ENCODE results near the gene PERM1. TPM values are rescaled to one million over a fixed set of nuclear protein-coding genes. Genes with fewer than 3 reads are reported as not detected.

Gene PERM1
- total RNA-seq: not detected in 2 replicates

GRCh38 chr1:981955-982558 is at the start of gene PERM1:
PERM1 (minus strand) TSS chr1:982093; CDS start chr1:981029, 1,064 bp downstream.

DNA sequence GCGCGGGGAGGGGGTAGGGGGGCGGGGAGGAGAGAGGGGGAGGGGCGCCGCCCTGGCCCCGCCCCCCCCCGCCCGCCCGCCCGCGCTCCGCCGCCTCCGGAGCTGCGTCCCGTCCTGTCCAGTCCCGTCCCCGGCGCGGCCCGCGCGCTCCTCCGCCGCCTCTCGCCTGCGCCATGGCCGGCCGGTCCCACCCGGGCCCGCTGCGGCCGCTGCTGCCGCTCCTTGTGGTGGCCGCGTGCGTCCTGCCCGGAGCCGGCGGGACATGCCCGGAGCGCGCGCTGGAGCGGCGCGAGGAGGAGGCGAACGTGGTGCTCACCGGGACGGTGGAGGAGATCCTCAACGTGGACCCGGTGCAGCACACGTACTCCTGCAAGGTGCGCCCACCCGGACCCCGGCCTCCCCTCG is 38.1 kb upstream of the PERM1 start, which contains the start of gene AGRN:
Gene AGRN (plus strand): TSS at position 121 of the 405 bp plus-strand sequence. CDS start 53 bp downstream, at position 174.

GRCh38 chr1:1013105-1013921 is 31.4 kb upstream of the PERM1 start, which contains the start of gene ISG15:
ISG15 (plus strand) TSS chr1:1013497; CDS start chr1:1013574, 77 bp downstream.

DNA sequence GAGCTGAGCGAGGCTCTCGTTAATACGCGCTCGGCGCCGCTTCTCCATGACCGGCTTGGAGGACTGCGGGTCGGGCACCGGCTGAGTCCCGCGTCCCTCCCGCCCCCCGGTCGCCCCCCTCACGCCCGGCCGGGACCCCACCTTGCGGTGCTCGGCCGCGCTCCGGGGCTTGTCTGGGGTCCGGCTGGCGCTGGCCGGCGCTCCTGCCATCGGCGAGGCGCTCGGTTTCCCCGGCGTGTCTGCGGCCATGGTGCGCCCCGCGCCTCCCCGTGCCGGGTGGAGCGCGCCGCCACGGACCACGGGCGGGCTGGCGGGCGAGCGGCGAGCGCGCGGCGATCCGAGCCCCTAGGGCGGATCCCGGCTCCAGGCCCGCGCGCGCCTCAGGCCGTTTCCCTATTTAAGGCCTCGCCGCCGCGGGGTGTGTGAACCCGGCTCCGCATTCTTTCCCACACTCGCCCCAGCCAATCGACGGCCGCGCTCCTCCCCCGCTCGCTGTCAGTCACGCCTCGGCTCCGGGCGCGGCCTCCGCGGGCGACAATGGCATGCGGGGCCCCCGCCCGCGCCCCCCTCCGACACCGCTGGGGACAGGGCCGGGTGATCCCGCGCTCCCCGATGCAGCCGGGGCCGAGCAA is 17.9 kb upstream of the PERM1 start, which contains the start of gene HES4:
Gene HES4 (minus strand): TSS at position 373 of the 632 bp plus-strand sequence. CDS start 124 bp downstream, at position 249.

DNA sequence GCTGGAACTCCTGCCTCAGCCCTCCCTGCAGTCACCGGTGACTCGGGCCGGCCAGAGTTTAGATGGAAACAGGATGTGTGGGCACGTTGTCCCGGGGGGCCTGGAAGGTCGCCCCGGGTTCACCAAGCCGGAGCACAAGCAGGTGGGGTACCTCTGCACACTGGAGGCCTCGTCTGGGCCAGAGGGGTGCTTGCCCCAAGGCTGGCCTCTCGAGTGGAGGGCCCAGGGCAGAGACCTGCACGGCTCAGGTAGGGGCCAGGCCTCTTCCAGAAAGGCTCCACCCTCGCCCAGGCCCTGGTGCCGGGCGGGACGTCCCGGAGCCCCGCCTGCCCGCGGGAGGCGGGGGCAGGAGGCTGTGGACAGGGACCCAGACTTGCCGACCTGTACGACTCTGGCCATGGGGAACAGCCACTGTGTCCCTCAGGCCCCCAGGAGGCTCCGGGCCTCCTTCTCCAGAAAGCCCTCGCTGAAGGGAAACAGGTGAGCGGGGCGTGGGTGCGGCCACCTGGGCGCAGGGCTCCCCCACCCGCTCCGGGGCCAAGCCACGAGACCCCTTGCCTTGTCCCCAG is 15.7 kb downstream of the PERM1 start, which contains the start of gene PLEKHN1:
Gene PLEKHN1 (plus strand): TSS at position 348 of the 569 bp plus-strand sequence. CDS start 50 bp downstream, at position 398.

GRCh38 chr1:960363-961131 is 21.3 kb downstream of the PERM1 start, which contains the start of gene KLHL17:
KLHL17 (plus strand) TSS chr1:960584; CDS start chr1:960694, 110 bp downstream.

GRCh38 chr1:958823-959730 is 22.8 kb downstream of the PERM1 start, which contains the start of gene NOC2L:
NOC2L (minus strand) TSS chr1:959256; CDS start chr1:959240, 16 bp downstream.

Small RNAs within 50 kb of the gene (small RNA-seq; reads per million reads assigned to genes)
- not detected for gene AL645608.3

Other genes with a start within 250 kb of the PERM1 start
- not detected in 2 replicates for gene SAMD11, start 58.2 kb downstream of the PERM1 start, total RNA-seq
- gene NOC2L, start 22.8 kb downstream of the PERM1 start, total RNA-seq: 89.1 and 108 TPM in 2 replicates
- 8.8 and 10.0 TPM in 2 replicates for gene KLHL17, start 21.5 kb downstream of the PERM1 start, total RNA-seq
- gene PLEKHN1, start 15.6 kb downstream of the PERM1 start, total RNA-seq: 0.40 and 0.86 TPM in 2 replicates
- 9.4 and 9.9 TPM in 2 replicates for gene HES4, start 18.0 kb upstream of the PERM1 start, total RNA-seq
- gene ISG15, start 31.4 kb upstream of the PERM1 start, total RNA-seq: 51.7 and 52.4 TPM in 2 replicates
- 66.3 and 68.1 TPM in 2 replicates for gene AGRN, start 38.0 kb upstream of the PERM1 start, total RNA-seq
- gene RNF223, start 92.2 kb upstream of the PERM1 start, total RNA-seq: not detected in 2 replicates
- gene C1orf159, start 134.0 kb upstream of the PERM1 start, total RNA-seq: 8.6 and 11.8 TPM in 2 replicates
- gene TTLL10, start 191.8 kb upstream of the PERM1 start, total RNA-seq: not detected in 2 replicates
- gene TNFRSF18, start 224.5 kb upstream of the PERM1 start, total RNA-seq: not detected in 2 replicates
- gene TNFRSF4, start 232.1 kb upstream of the PERM1 start, total RNA-seq: 0.57 and 0.93 TPM in 2 replicates
- gene SDF4, start 249.9 kb upstream of the PERM1 start, total RNA-seq: 91.1 and 105 TPM in 2 replicates

Measured in thoracic aorta endothelial cell (primary cell).